ENCODE results near the gene RPL12. TPM values are rescaled to one million over a fixed set of nuclear protein-coding genes. Genes with fewer than 3 reads are reported as not detected.

RPL12 gene
- total and polyA plus RNA-seq, 9 of the 15 experiments (the other 6 are each of a cell fraction or from before 2014, with no cell fraction given): 1,614 to 4,558 (median 2,531) TPM

DNA sequence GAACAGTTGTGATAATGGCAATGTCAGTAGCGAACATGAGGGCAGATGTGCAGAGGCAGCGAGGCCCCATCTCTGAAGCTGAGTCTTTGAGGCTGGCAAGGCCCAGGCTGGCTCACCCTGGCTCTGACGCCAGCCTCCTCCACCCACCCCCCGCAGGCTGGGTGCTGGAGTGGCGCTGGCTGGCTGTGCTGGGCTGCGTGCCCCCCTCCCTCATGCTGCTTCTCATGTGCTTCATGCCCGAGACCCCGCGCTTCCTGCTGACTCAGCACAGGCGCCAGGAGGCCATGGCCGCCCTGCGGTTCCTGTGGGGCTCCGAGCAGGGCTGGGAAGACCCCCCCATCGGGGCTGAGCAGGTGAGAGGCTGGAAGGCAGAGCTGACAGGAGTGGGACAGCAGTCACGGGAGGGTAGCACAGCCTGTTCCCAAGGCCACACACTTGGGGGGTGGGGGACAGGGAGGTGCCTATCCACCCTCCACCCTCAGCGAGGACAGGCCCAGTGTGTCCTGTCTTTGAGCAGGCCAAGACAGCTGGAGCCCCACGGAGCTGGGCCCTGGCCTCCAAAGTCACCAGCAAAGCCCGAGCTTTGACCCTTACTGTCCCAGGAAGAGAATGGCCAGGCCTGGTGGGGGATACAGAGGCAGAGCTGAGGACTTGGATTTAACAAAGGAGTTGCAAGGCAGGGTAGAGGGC, 48.7 kb downstream of the RPL12 start (continued):
- TF ChIP-seq, protein P1, sequence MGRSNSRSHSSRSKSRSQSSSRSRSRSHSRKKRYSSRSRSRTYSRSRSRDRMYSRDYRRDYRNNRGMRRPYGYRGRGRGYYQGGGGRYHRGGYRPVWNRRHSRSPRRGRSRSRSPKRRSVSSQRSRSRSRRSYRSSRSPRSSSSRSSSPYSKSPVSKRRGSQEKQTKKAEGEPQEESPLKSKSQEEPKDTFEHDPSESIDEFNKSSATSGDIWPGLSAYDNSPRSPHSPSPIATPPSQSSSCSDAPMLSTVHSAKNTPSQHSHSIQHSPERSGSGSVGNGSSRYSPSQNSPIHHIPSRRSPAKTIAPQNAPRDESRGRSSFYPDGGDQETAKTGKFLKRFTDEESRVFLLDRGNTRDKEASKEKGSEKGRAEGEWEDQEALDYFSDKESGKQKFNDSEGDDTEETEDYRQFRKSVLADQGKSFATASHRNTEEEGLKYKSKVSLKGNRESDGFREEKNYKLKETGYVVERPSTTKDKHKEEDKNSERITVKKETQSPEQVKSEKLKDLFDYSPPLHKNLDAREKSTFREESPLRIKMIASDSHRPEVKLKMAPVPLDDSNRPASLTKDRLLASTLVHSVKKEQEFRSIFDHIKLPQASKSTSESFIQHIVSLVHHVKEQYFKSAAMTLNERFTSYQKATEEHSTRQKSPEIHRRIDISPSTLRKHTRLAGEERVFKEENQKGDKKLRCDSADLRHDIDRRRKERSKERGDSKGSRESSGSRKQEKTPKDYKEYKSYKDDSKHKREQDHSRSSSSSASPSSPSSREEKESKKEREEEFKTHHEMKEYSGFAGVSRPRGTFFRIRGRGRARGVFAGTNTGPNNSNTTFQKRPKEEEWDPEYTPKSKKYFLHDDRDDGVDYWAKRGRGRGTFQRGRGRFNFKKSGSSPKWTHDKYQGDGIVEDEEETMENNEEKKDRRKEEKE (IDR thresholded peaks at IDR 0.05; ENCODE audit: borderline replicate concordance in 1 of 2, control insufficient read depth in 1 of 2, low read depth in 2 of 2, low read length in 1 of 2): no peak
- TF ChIP-seq BHLHE40 (IDR thresholded peaks at IDR 0.05; ENCODE audit: low read length) (no peak), PCBP2 (IDR thresholded peaks at IDR 0.05; ENCODE audit: low read depth, low read length, poor library complexity, severe bottlenecking) (no peak), SIRT6 (IDR thresholded peaks at IDR 0.05; ENCODE audit: low read depth, low read length) (no peak), MAFK (IDR thresholded peaks at IDR 0.05; ENCODE audit: low read length) (peak; percentile 31; the same call in 1 of the 2 replicates), ZNF507 (tag; conservative IDR thresholded peaks at IDR 0.05) (no peak), CBFA2T3 (IDR thresholded peaks at IDR 0.05) (no peak), NCOA2 (IDR thresholded peaks at IDR 0.05; ENCODE audit: partially characterized antibody in 2 of 2) (no peak), C11orf30 (IDR thresholded peaks at IDR 0.05; ENCODE audit: low read depth) (peak; percentile 68)
- TF ChIP-seq, protein P2, sequence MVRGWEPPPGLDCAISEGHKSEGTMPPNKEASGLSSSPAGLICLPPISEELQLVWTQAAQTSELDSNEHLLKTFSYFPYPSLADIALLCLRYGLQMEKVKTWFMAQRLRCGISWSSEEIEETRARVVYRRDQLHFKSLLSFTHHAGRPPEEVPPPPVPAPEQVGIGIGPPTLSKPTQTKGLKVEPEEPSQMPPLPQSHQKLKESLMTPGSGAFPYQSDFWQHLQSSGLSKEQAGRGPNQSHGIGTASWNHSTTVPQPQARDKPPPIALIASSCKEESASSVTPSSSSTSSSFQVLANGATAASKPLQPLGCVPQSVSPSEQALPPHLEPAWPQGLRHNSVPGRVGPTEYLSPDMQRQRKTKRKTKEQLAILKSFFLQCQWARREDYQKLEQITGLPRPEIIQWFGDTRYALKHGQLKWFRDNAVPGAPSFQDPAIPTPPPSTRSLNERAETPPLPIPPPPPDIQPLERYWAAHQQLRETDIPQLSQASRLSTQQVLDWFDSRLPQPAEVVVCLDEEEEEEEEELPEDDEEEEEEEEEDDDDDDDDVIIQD (CRISPR knock-in tag; IDR thresholded peaks at IDR 0.05): no peak
- TF ChIP-seq, protein P3, sequence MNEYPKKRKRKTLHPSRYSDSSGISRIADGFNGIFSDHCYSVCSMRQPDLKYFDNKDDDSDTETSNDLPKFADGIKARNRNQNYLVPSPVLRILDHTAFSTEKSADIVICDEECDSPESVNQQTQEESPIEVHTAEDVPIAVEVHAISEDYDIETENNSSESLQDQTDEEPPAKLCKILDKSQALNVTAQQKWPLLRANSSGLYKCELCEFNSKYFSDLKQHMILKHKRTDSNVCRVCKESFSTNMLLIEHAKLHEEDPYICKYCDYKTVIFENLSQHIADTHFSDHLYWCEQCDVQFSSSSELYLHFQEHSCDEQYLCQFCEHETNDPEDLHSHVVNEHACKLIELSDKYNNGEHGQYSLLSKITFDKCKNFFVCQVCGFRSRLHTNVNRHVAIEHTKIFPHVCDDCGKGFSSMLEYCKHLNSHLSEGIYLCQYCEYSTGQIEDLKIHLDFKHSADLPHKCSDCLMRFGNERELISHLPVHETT (CRISPR knock-in tag; conservative IDR thresholded peaks at IDR 0.05 in 1 of 2, IDR thresholded peaks at IDR 0.05 in 1 of 2): no peak
- TF ChIP-seq, protein P4, sequence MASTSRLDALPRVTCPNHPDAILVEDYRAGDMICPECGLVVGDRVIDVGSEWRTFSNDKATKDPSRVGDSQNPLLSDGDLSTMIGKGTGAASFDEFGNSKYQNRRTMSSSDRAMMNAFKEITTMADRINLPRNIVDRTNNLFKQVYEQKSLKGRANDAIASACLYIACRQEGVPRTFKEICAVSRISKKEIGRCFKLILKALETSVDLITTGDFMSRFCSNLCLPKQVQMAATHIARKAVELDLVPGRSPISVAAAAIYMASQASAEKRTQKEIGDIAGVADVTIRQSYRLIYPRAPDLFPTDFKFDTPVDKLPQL (IDR thresholded peaks at IDR 0.05; ENCODE audit: extremely low read depth, insufficient read length): no peak

Data from K562 (cell line).